Smooth muscle cell (in vitro differentiated cells): ENCODE measurements around the gene RARB. TPM values are rescaled to one million over a fixed set of nuclear protein-coding genes. Genes with fewer than 3 reads are reported as not detected.

Source experiments
- DNase-seq: peaks from one replicate; lab custom pipeline; 2025; ENCODE audit not compliant: unreplicated experiment; lab: John Stamatoyannopoulos, UW
- H2AFZ ChIP-seq: fragments of 200-600 bp; sonication (generic); 2 replicates; pipeline ENCODE4 v1.6.0; 2016; ENCODE audit warnings: antibody characterized with exemption, low read depth, mild to moderate bottlenecking
- H3F3A ChIP-seq: fragments of 200-600 bp; sonication (generic); 2 replicates; pipeline ENCODE4 v1.6.0; 2017; ENCODE audit warnings: antibody characterized with exemption, low read depth
- H3K27ac ChIP-seq: fragments of 200-600 bp; sonication (generic); 2 replicates; pipeline ENCODE4 v1.5.1; 2016; ENCODE audit warnings: low read depth, mild to moderate bottlenecking
- H3K27me3 ChIP-seq: fragments of 200-600 bp; sonication (generic); 2 replicates; pipeline ENCODE4 v1.6.1; 2016; ENCODE audit warnings: low read depth, mild to moderate bottlenecking
- H3K36me3 ChIP-seq: fragments of 200-600 bp; sonication (generic); 2 replicates; pipeline ENCODE4 v1.5.1; 2016; ENCODE audit warnings: low read depth
- H3K4me1 ChIP-seq: fragments of 200-600 bp; sonication (generic); 2 replicates; pipeline ENCODE4 v1.5.1; 2016; ENCODE audit warnings: low read depth
- H3K4me2 ChIP-seq: fragments of 200-600 bp; sonication (generic); 2 replicates; pipeline ENCODE4 v1.6.0; 2016; ENCODE audit warnings: mild to moderate bottlenecking
- H3K4me3 ChIP-seq: fragments of 200-600 bp; sonication (generic); 2 replicates; pipeline ENCODE4 v1.5.1; 2016; ENCODE audit warnings: mild to moderate bottlenecking
- H3K79me2 ChIP-seq: fragments of 200-600 bp; sonication (generic); 2 replicates; pipeline ENCODE4 v1.6.0; 2016; ENCODE audit warnings: low read depth, mild to moderate bottlenecking
- H3K9ac ChIP-seq: fragments of 200-600 bp; sonication (generic); 2 replicates; pipeline ENCODE4 v1.6.0; 2016; ENCODE audit warnings: low read depth
- H3K9me3 ChIP-seq: fragments of 200-600 bp; sonication (generic); replicated peaks from 2 replicates; pipeline ENCODE4 v1.5.1; 2016; ENCODE audit warnings: low read depth
- H4K20me1 ChIP-seq: fragments of 200-600 bp; sonication (generic); 2 replicates; pipeline ENCODE4 v1.6.0; 2016; ENCODE audit warnings: low read depth
- CTCF ChIP-seq: fragments of 200-600 bp; sonication (generic); IDR thresholded peaks from 2 replicates; pipeline ENCODE4 v1.5.1; 2017; ENCODE audit warnings: borderline replicate concordance, mild to moderate bottlenecking, antibody characterized with exemption; ENCODE audit not compliant: insufficient read depth, poor library complexity, severe bottlenecking
- WGBS: methylation state at CpG from one replicate; pipeline ENCODE4 v1.1.7; 2016; ENCODE audit warnings: low lambda C conversion rate; 5-methylcytosine and 5-hydroxymethylcytosine counted together
- polyA plus RNA-seq: library from polyadenylated mRNA; unstranded; fragments of >200 nt; fragmentation: Nextera tagmentation; extraction: Ambion mirVana; gene quantifications from 2 replicates; pipeline ENCODE4 v1.2.1, GENCODE V29; 2016
- total RNA-seq: library from RNA; depleted of rRNA; stranded (reverse); fragments of >200 nt; gene quantifications from 2 replicates; pipeline ENCODE4 v1.2.3, GENCODE V29; 2014

Gene RARB
- total and polyA plus RNA-seq, 2 experiments from 2014 or later = 88.1 to 106 TPM

GRCh38 chr3:25588441-25589103 lies 160.5 kb downstream of the RARB start:
- peak overlapping the region; percentile 20 for H3K4me2 ChIP-seq
- H3K27ac ChIP-seq = peak overlapping the region; percentile 77
- no peak overlapping the region for H3K9ac ChIP-seq
- no peak overlapping the region for H3K4me3 ChIP-seq
- no peak for TF ChIP-seq CTCF
- DNase-seq = no peak
- 25% methylated on average over 8 of the region's 8 CpGs for WGBS
- peaks cover 6% of the 10 kb centered on the region for H3K79me2 ChIP-seq
- H4K20me1 ChIP-seq = no peaks in the 10 kb centered on the region
- H3F3A ChIP-seq = peaks cover 35% of the 10 kb centered on the region
- H3K36me3 ChIP-seq = no peaks in the 10 kb centered on the region
- no peaks in the 10 kb centered on the region for H3K9me3 ChIP-seq
- H3K4me1 ChIP-seq = peaks cover 13% of the 10 kb centered on the region
- no peaks in the 10 kb centered on the region for H3K27me3 ChIP-seq
- no peak overlapping the region for H2AFZ ChIP-seq

- no peaks in the 10 kb centered on the region for H3K27me3 ChIP-seq
- H3K27ac ChIP-seq = peak overlapping the region; percentile 77
- no peaks in the 10 kb centered on the region for H3K9me3 ChIP-seq
- WGBS = 95% methylated on average over 4 of the region's 4 CpGs
- H3F3A ChIP-seq = peaks cover 37% of the 10 kb centered on the region
- H2AFZ ChIP-seq = no peak overlapping the region
- no peak for TF ChIP-seq CTCF
- H3K79me2 ChIP-seq = peaks cover 1% of the 10 kb centered on the region
- peak overlapping the region; percentile 57 for H3K4me2 ChIP-seq
- H3K36me3 ChIP-seq = no peaks in the 10 kb centered on the region
- no peak overlapping the region for H3K9ac ChIP-seq
- DNase-seq = no peak
- H3K4me1 ChIP-seq = peaks cover 13% of the 10 kb centered on the region
- H4K20me1 ChIP-seq = no peaks in the 10 kb centered on the region
- H3K4me3 ChIP-seq = no peak overlapping the region
These were observed 161.2 kb downstream of the RARB start for GRCh38 chr3:25589104-25589782.

- no peak for DNase-seq
- peak overlapping the region; percentile 77 for H3K27ac ChIP-seq
- no peak overlapping the region for H3K9ac ChIP-seq
- no peaks in the 10 kb centered on the region for H3K9me3 ChIP-seq
- no peaks in the 10 kb centered on the region for H4K20me1 ChIP-seq
- H3K4me1 ChIP-seq = peaks cover 13% of the 10 kb centered on the region
- H3K27me3 ChIP-seq = no peaks in the 10 kb centered on the region
- peaks cover 37% of the 10 kb centered on the region for H3F3A ChIP-seq
- H3K36me3 ChIP-seq = no peaks in the 10 kb centered on the region
- no peaks in the 10 kb centered on the region for H3K79me2 ChIP-seq
- H3K4me2 ChIP-seq = peak overlapping the region; percentile 57
- no peak overlapping the region for H2AFZ ChIP-seq
- H3K4me3 ChIP-seq = no peak overlapping the region
- WGBS = 11% methylated on average over 8 of the region's 8 CpGs
- TF ChIP-seq CTCF = no peak
These were observed 161.8 kb downstream of the RARB start for GRCh38 chr3:25589783-25590258.
